GM23248 (cell line): ENCODE results near the gene LRRTM1.

Experiments used
- EZH2 ChIP-seq: fragments of 200-600 bp; sonication (generic); IDR thresholded peaks from 2 replicates; pipeline ENCODE4 v1.6.1; 2018; ENCODE audit warnings: antibody characterized with exemption, mild to moderate bottlenecking; ENCODE audit not compliant: insufficient read depth, poor library complexity, severe bottlenecking
- EZH2phosphoT487 ChIP-seq: fragments of 200-600 bp; sonication (generic); IDR thresholded peaks from 2 replicates; pipeline ENCODE4 v1.6.1; 2018; ENCODE audit warnings: antibody characterized with exemption, moderate library complexity, mild to moderate bottlenecking, low read depth; ENCODE audit not compliant: insufficient read depth

GRCh38 chr2:80303006-80303908 is 1.3 kb downstream of the LRRTM1 start:
- TF ChIP-seq EZH2phosphoT487, result no peak
- TF ChIP-seq EZH2, result peak; percentile 11
